A673 (cell line): ENCODE data around the gene MICAL3.

Source experiments
- CTCF ChIP-seq: fragments of 300-800, 200-600 bp; sonication (generic); conservative IDR thresholded peaks from 2 replicates; pipeline ENCODE4 v1.5.1; 2017; ENCODE audit warnings: low read depth, mild to moderate bottlenecking, antibody characterized with exemption, low read length, moderate library complexity, mixed read lengths
- EZH2 ChIP-seq: fragments of 200-600 bp; sonication (generic); IDR thresholded peaks from 2 replicates; pipeline ENCODE4 v1.6.1; 2017; ENCODE audit warnings: borderline replicate concordance, low read depth, mild to moderate bottlenecking, mixed read lengths, antibody characterized with exemption, low read length; ENCODE audit not compliant: poor library complexity, severe bottlenecking

- TF ChIP-seq CTCF (no peak), EZH2 (no peak)
Measured at GRCh38 chr22:17964156-17964555, 60.2 kb downstream of the MICAL3 start.
